Measurements from ENCODE around the gene TMC6.

GRCh38 chr17:78174346-78174869 is 45.9 kb upstream of the TMC6 start:
- TF ChIP-seq EP300 (IDR thresholded peaks at IDR 0.05) (no peak), POLR2A (IDR thresholded peaks at IDR 0.05; ENCODE audit: low read depth) (no peak), POLR2AphosphoS5 (IDR thresholded peaks at IDR 0.05) (peak; percentile 76 to 85)
- TF ChIP-seq, protein P1, sequence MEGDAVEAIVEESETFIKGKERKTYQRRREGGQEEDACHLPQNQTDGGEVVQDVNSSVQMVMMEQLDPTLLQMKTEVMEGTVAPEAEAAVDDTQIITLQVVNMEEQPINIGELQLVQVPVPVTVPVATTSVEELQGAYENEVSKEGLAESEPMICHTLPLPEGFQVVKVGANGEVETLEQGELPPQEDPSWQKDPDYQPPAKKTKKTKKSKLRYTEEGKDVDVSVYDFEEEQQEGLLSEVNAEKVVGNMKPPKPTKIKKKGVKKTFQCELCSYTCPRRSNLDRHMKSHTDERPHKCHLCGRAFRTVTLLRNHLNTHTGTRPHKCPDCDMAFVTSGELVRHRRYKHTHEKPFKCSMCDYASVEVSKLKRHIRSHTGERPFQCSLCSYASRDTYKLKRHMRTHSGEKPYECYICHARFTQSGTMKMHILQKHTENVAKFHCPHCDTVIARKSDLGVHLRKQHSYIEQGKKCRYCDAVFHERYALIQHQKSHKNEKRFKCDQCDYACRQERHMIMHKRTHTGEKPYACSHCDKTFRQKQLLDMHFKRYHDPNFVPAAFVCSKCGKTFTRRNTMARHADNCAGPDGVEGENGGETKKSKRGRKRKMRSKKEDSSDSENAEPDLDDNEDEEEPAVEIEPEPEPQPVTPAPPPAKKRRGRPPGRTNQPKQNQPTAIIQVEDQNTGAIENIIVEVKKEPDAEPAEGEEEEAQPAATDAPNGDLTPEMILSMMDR (IDR thresholded peaks at IDR 0.05) = peak; percentile 52 to 77 (median 76)

Data from esophagus muscularis mucosa (tissue), 4 donors.